ENCODE results near the gene ZNF79.

The ZNF79 gene

DNA sequence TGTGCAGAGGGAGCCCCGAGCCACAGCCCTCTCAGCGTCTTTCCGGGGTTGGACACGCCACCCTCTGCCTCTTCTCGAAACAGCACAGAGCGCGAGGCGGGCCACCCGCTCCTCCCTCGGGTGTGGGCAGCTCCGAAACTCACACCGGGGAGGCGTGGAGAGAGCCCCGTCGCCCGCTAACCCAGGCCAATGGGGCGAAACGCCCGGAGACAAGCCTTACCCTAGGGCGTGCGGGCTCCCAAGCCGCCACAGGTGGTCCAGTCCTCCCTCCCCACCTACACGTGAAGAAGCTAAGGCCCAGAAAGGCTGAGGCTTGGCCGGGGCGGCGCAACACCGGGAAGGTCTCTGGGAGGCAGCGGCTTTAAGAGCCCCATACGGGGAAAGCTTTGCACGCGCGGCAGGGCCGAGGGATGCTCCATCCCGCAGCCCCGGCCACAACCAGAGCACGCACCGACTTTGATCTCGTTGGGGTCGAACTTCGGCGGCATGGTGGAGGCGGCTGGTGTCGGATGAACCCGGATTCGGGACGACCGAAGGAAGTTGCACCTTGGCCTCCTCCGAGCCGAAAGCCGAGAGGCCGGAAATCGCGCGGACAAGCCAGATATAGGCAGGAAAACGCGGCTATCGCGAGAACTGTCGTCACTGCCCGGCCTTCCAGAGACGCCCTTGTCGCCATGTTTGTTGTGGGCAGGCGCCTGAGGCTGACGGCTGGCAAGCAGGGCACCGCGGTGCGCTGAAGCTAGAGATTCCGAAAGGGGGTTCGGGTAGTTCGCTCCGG is 26.8 kb downstream of the ZNF79 start, which contains the start of the genes LRSAM1 and RPL12:
Gene LRSAM1, plus strand, starts transcription at position 681 of the 778 bp plus-strand sequence. CDS start 3,018 bp downstream, outside the sequence.
Gene RPL12, minus strand, starts transcription at position 577 of the 778 bp plus-strand sequence. Its CDS starts 89 bp downstream, at position 488.
- Histone ChIP-seq H3K9me3 (ENCODE audit: insufficient read depth, low read length) (no peaks in the 10 kb centered on the region), H3K4me2 (ENCODE audit: low read depth, low read length, poor library complexity, severe bottlenecking) (peak within 1 kb of the TSS; percentile 79), H3K9me2 (replicated peaks; ENCODE audit: insufficient read depth, low read length) (no peaks in the 10 kb centered on the region), H3K36me3 (ENCODE audit: low read length) (peaks cover 38% of the 10 kb centered on the region), H4K20me1 (ENCODE audit: low read depth, low read length) (peaks cover 11% of the 10 kb centered on the region; the same call in 1 of the 2 replicates), H2AFZ (ENCODE audit: low read depth, low read length, severe bottlenecking) (peak within 1 kb of the TSS; percentile 37), H3K79me2 (ENCODE audit: insufficient read depth, low read length) (peaks cover 25% of the 10 kb centered on the region), H3K9ac (ENCODE audit: low read length) (peak within 1 kb of the TSS; percentile 97), H3K27ac (ENCODE audit: low read depth, low read length) (peak within 1 kb of the TSS; percentile 91), H3F3A (ENCODE audit: insufficient read depth) (peaks cover 48% of the 10 kb centered on the region), H3K27me3 (ENCODE audit: low read length) (no peaks in the 10 kb centered on the region), H3K4me3 (ENCODE audit: insufficient read depth, low read length, poor library complexity, severe bottlenecking) (peak within 1 kb of the TSS; percentile 63)
- TF ChIP-seq EZH2phosphoT487 (conservative IDR thresholded peaks at IDR 0.05; ENCODE audit: low read length) = no peak

DNA sequence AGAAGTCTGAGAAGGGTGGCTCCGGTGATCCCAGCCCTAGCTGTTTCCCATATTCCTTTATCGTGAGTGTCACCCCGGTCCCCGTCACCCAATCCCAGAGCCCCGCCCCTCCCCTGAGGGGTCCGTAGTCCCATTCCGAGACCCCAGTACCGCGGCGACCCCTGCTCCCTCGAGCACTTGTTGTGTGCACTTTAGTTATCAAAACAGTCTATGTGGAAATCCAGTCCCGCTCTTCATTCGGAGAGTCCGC is 27.4 kb downstream of the ZNF79 start:
- Histone ChIP-seq H3K9me3 (ENCODE audit: insufficient read depth, low read length) (no peaks in the 10 kb centered on the region), H3K27me3 (ENCODE audit: low read length) (no peaks in the 10 kb centered on the region), H3F3A (ENCODE audit: insufficient read depth) (peaks cover 43% of the 10 kb centered on the region), H3K4me2 (ENCODE audit: low read depth, low read length, poor library complexity, severe bottlenecking) (peak overlapping the region; percentile 79), H4K20me1 (ENCODE audit: low read depth, low read length) (peaks cover 11% of the 10 kb centered on the region; the same call in 1 of the 2 replicates), H3K79me2 (ENCODE audit: insufficient read depth, low read length) (peaks cover 25% of the 10 kb centered on the region), H3K36me3 (ENCODE audit: low read length) (peaks cover 36% of the 10 kb centered on the region), H2AFZ (ENCODE audit: low read depth, low read length, severe bottlenecking) (peak overlapping the region; percentile 37), H3K4me3 (ENCODE audit: insufficient read depth, low read length, poor library complexity, severe bottlenecking) (peak overlapping the region; percentile 63), H3K9ac (ENCODE audit: low read length) (peak overlapping the region; percentile 97), H3K27ac (ENCODE audit: low read depth, low read length) (peak overlapping the region; percentile 91), H3K9me2 (replicated peaks; ENCODE audit: insufficient read depth, low read length) (no peaks in the 10 kb centered on the region)
- TF ChIP-seq, protein P1, sequence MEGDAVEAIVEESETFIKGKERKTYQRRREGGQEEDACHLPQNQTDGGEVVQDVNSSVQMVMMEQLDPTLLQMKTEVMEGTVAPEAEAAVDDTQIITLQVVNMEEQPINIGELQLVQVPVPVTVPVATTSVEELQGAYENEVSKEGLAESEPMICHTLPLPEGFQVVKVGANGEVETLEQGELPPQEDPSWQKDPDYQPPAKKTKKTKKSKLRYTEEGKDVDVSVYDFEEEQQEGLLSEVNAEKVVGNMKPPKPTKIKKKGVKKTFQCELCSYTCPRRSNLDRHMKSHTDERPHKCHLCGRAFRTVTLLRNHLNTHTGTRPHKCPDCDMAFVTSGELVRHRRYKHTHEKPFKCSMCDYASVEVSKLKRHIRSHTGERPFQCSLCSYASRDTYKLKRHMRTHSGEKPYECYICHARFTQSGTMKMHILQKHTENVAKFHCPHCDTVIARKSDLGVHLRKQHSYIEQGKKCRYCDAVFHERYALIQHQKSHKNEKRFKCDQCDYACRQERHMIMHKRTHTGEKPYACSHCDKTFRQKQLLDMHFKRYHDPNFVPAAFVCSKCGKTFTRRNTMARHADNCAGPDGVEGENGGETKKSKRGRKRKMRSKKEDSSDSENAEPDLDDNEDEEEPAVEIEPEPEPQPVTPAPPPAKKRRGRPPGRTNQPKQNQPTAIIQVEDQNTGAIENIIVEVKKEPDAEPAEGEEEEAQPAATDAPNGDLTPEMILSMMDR (IDR thresholded peaks at IDR 0.05; ENCODE audit: insufficient read depth, low read length, poor library complexity, severe bottlenecking) = no peak
- no peak for TF ChIP-seq EZH2phosphoT487 (conservative IDR thresholded peaks at IDR 0.05; ENCODE audit: low read length)

DNA sequence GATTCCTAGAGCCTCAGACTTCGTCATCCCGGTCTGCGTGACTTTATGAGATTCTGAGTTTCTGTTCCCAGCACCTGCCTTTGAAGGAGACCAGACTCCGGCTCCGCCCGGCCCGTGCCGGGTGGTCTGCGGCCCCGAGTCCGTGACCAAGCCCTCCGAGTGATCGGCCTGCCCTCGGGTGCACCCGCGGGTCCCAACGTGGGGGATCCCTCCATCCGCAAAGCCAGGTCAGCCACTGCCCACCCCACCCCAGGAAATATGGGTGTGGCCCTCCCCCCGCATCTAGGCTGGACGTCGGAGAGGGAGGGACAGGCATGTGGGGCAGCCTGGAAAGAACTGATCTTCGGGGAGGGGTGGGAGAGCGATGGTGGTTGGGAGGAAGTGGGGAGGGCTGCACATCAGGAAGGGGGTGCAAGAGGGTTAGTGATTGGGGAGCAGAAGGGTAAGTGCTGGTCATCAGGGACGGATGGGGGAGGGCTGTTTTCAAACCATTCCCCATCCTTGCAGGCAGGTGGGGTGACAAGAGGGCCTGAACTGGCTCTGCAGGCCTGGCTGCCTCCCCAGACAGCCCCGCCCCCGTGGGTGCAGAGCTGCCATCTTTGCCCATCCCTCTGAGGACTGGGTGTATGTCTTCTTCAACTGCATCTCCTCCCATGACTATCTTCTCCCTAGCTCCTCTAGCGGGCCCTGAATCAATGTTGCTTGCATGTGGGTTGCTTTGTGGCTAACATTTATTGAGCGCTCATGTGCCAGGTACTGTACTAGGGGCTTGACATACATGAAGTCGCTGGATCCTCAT is 27.9 kb downstream of the ZNF79 start:
- H3K9ac ChIP-seq (ENCODE audit: low read length) = peak overlapping the region; percentile 97
- TF ChIP-seq EZH2phosphoT487 (conservative IDR thresholded peaks at IDR 0.05; ENCODE audit: low read length) = no peak
- TF ChIP-seq, protein P1 (IDR thresholded peaks at IDR 0.05; ENCODE audit: insufficient read depth, low read length, poor library complexity, severe bottlenecking) = no peak
- peaks cover 38% of the 10 kb centered on the region for H3F3A ChIP-seq (ENCODE audit: insufficient read depth)
- no peaks in the 10 kb centered on the region for H3K27me3 ChIP-seq (ENCODE audit: low read length)
- peak overlapping the region; percentile 91 for H3K27ac ChIP-seq (ENCODE audit: low read depth, low read length)
- peak overlapping the region; percentile 63 for H3K4me3 ChIP-seq (ENCODE audit: insufficient read depth, low read length, poor library complexity, severe bottlenecking)
- H3K9me2 ChIP-seq (replicated peaks; ENCODE audit: insufficient read depth, low read length) = no peaks in the 10 kb centered on the region
- H4K20me1 ChIP-seq (ENCODE audit: low read depth, low read length) = peaks cover 11% of the 10 kb centered on the region; the same call in 1 of the 2 replicates
- no peaks in the 10 kb centered on the region for H3K9me3 ChIP-seq (ENCODE audit: insufficient read depth, low read length)
- H3K79me2 ChIP-seq (ENCODE audit: insufficient read depth, low read length) = peaks cover 25% of the 10 kb centered on the region
- H2AFZ ChIP-seq (ENCODE audit: low read depth, low read length, severe bottlenecking) = peak overlapping the region; percentile 37
- peak overlapping the region; percentile 79 for H3K4me2 ChIP-seq (ENCODE audit: low read depth, low read length, poor library complexity, severe bottlenecking)
- H3K36me3 ChIP-seq (ENCODE audit: low read length) = peaks cover 33% of the 10 kb centered on the region
